ENCODE measurements around the gene CORO2B.

GRCh38 chr15:68580026-68580882 lies 1.5 kb downstream of the CORO2B start:
- TF ChIP-seq CTCF (IDR thresholded peaks at IDR 0.05; ENCODE audit: low read depth, low read length): no peak
- TF ChIP-seq POLR2A (IDR thresholded peaks at IDR 0.05; ENCODE audit: extremely low read depth, insufficient read length): no peak
- no peak for TF ChIP-seq MAX (IDR thresholded peaks at IDR 0.05; ENCODE audit: low read depth, low read length)
- no peak for TF ChIP-seq MYC (IDR thresholded peaks at IDR 0.05; ENCODE audit: low read depth, low read length)
